Measurements from ENCODE around the gene CCR6.
"Not testable (repeated sequence)": the region's sequence is repeated elsewhere in the genome, so short reads cannot be mapped to it uniquely, and the experiment has no call there.

The CCR6 gene

GRCh38 chr6:167150941-167151549 is 28.1 kb downstream of the CCR6 start:
- DNase-seq (ENCODE audit: low spot score in 2 of 2) (peak in 1 of 2 donors; percentile 54), ATAC-seq (ENCODE audit: low read depth) (peak; percentile 75)
- Mint-ChIP-seq H3K4me1 (peaks cover 39% of the 10 kb centered on the region), H3K27me3 (no peaks in the 10 kb centered on the region), H3K9me3 (no peaks in the 10 kb centered on the region), H3K27ac (peak overlapping the region; percentile 92), H3K36me3 (no peaks in the 10 kb centered on the region), H3K4me3 (peak overlapping the region; percentile 66)

- ATAC-seq (ENCODE audit: low read depth), result peak; percentile 18
- H3K36me3 Mint-ChIP-seq, result no peaks in the 10 kb centered on the region
- H3K27ac Mint-ChIP-seq, result peak overlapping the region; percentile 92
- H3K4me3 Mint-ChIP-seq, result peak overlapping the region; percentile 66
- no peak for DNase-seq (ENCODE audit: low spot score in 2 of 2)
- peaks cover 36% of the 10 kb centered on the region for H3K4me1 Mint-ChIP-seq
- H3K9me3 Mint-ChIP-seq, result no peaks in the 10 kb centered on the region
- H3K27me3 Mint-ChIP-seq, result no peaks in the 10 kb centered on the region
These were observed 28.8 kb downstream of the CCR6 start for GRCh38 chr6:167151648-167152047.

- DNase-seq (ENCODE audit: low spot score in 2 of 2), result no peak
- Mint-ChIP-seq H3K36me3 (no peaks in the 10 kb centered on the region), H3K27ac (peak overlapping the region; percentile 92), H3K4me3 (peak overlapping the region; percentile 66), H3K9me3 (no peaks in the 10 kb centered on the region), H3K4me1 (peaks cover 37% of the 10 kb centered on the region), H3K27me3 (no peaks in the 10 kb centered on the region)
- peak; percentile 25 for ATAC-seq (ENCODE audit: low read depth)
These were observed 30.0 kb downstream of the CCR6 start for GRCh38 chr6:167152862-167153261.

- no peaks in the 10 kb centered on the region for H3K27me3 Mint-ChIP-seq
- DNase-seq (ENCODE audit: low spot score in 2 of 2), result peak in 1 of 2 donors; percentile 70
- H3K27ac Mint-ChIP-seq, result peak overlapping the region; percentile 92
- H3K36me3 Mint-ChIP-seq, result no peaks in the 10 kb centered on the region
- H3K4me1 Mint-ChIP-seq, result peaks cover 38% of the 10 kb centered on the region
- ATAC-seq (ENCODE audit: low read depth), result peak; percentile 51
- no peaks in the 10 kb centered on the region for H3K9me3 Mint-ChIP-seq
- peak overlapping the region; percentile 66 for H3K4me3 Mint-ChIP-seq
These were observed 30.6 kb downstream of the CCR6 start for GRCh38 chr6:167153521-167153959.

GRCh38 chr6:167154291-167154690 is 31.4 kb downstream of the CCR6 start:
- H3K9me3 Mint-ChIP-seq, result no peaks in the 10 kb centered on the region
- ATAC-seq (ENCODE audit: low read depth) (no peak), DNase-seq (ENCODE audit: low spot score in 2 of 2) (no peak)
- H3K4me3 Mint-ChIP-seq, result peak overlapping the region; percentile 66
- no peaks in the 10 kb centered on the region for H3K27me3 Mint-ChIP-seq
- peak overlapping the region; percentile 92 for H3K27ac Mint-ChIP-seq
- peaks cover 40% of the 10 kb centered on the region for H3K4me1 Mint-ChIP-seq
- H3K36me3 Mint-ChIP-seq, result no peaks in the 10 kb centered on the region

- no peak for ATAC-seq (ENCODE audit: low read depth)
- Mint-ChIP-seq H3K9me3 (no peaks in the 10 kb centered on the region), H3K27ac (peak overlapping the region; percentile 31), H3K27me3 (no peaks in the 10 kb centered on the region), H3K4me1 (peaks cover 40% of the 10 kb centered on the region), H3K36me3 (no peaks in the 10 kb centered on the region), H3K4me3 (no peak overlapping the region)
- no peak for DNase-seq (ENCODE audit: low spot score in 2 of 2)
These were observed 32.0 kb downstream of the CCR6 start for GRCh38 chr6:167154895-167155294.

- Mint-ChIP-seq H3K27ac (no peak overlapping the region), H3K36me3 (no peaks in the 10 kb centered on the region), H3K9me3 (no peaks in the 10 kb centered on the region), H3K4me3 (no peak overlapping the region), H3K4me1 (peaks cover 23% of the 10 kb centered on the region), H3K27me3 (no peaks in the 10 kb centered on the region)
- DNase-seq (ENCODE audit: low spot score in 2 of 2) (no peak), ATAC-seq (ENCODE audit: low read depth) (no peak)
These were observed 34.5 kb downstream of the CCR6 start for GRCh38 chr6:167157414-167157813.

GRCh38 chr6:167157863-167158262 is 35.0 kb downstream of the CCR6 start, which contains the start of gene GPR31:
GPR31 (minus strand) TSS chr6:167157980; CDS start chr6:167157831, 149 bp downstream.
- no peak within 1 kb of the TSS for H3K4me3 Mint-ChIP-seq
- H3K9me3 Mint-ChIP-seq, result no peaks in the 10 kb centered on the region
- DNase-seq (ENCODE audit: low spot score in 2 of 2), result no peak
- peak; percentile 27 for ATAC-seq (ENCODE audit: low read depth)
- no peaks in the 10 kb centered on the region for H3K36me3 Mint-ChIP-seq
- H3K27me3 Mint-ChIP-seq, result no peaks in the 10 kb centered on the region
- no peak within 1 kb of the TSS for H3K27ac Mint-ChIP-seq
- peaks cover 19% of the 10 kb centered on the region for H3K4me1 Mint-ChIP-seq

GRCh38 chr6:167161851-167162467 is 39.1 kb downstream of the CCR6 start:
- DNase-seq (ENCODE audit: low spot score in 2 of 2) (no peak), ATAC-seq (ENCODE audit: low read depth) (no peak)
- Mint-ChIP-seq H3K4me3 (no peak overlapping the region), H3K4me1 (peaks cover 6% of the 10 kb centered on the region), H3K9me3 (no peaks in the 10 kb centered on the region), H3K36me3 (no peaks in the 10 kb centered on the region), H3K27ac (no peak overlapping the region), H3K27me3 (no peaks in the 10 kb centered on the region)

- H3K27me3 Mint-ChIP-seq, result no peaks in the 10 kb centered on the region
- H3K9me3 Mint-ChIP-seq, result no peaks in the 10 kb centered on the region
- H3K27ac Mint-ChIP-seq, result no peak overlapping the region
- H3K4me3 Mint-ChIP-seq, result no peak overlapping the region
- ATAC-seq (ENCODE audit: low read depth) (no peak), DNase-seq (ENCODE audit: low spot score in 2 of 2) (no peak)
- H3K36me3 Mint-ChIP-seq, result no peaks in the 10 kb centered on the region
- peaks cover 6% of the 10 kb centered on the region for H3K4me1 Mint-ChIP-seq
These were observed 39.7 kb downstream of the CCR6 start for GRCh38 chr6:167162591-167162990.

GRCh38 chr6:167163476-167164011 is 40.6 kb downstream of the CCR6 start:
- Mint-ChIP-seq H3K9me3 (no peaks in the 10 kb centered on the region), H3K27me3 (no peaks in the 10 kb centered on the region), H3K27ac (no peak overlapping the region)

GRCh38 chr6:167164261-167164660 is 41.4 kb downstream of the CCR6 start:
- peaks cover 4% of the 10 kb centered on the region for H3K4me1 Mint-ChIP-seq
- no peak overlapping the region for H3K4me3 Mint-ChIP-seq
- ATAC-seq (ENCODE audit: low read depth), result no peak
- no peaks in the 10 kb centered on the region for H3K9me3 Mint-ChIP-seq
- no peaks in the 10 kb centered on the region for H3K27me3 Mint-ChIP-seq
- no peaks in the 10 kb centered on the region for H3K36me3 Mint-ChIP-seq
- H3K27ac Mint-ChIP-seq, result peak overlapping the region; percentile 39
- no peak for DNase-seq (ENCODE audit: low spot score in 2 of 2)

More at GRCh38 chr6:167163476-167164011, 40.6 kb downstream of the CCR6 start:
- Mint-ChIP-seq H3K4me3 (no peak overlapping the region), H3K4me1 (peaks cover 2% of the 10 kb centered on the region), H3K36me3 (no peaks in the 10 kb centered on the region)
- ATAC-seq (ENCODE audit: low read depth) (no peak), DNase-seq (ENCODE audit: low spot score in 2 of 2) (no peak)

- Mint-ChIP-seq H3K27me3 (peaks cover 5% of the 10 kb centered on the region), H3K9me3 (peaks cover 2% of the 10 kb centered on the region), H3K36me3 (peaks cover 4% of the 10 kb centered on the region), H3K4me3 (no peak overlapping the region), H3K4me1 (peaks cover 10% of the 10 kb centered on the region), H3K27ac (no peak overlapping the region)
- no peak for DNase-seq (ENCODE audit: low spot score in 2 of 2)
- ATAC-seq (ENCODE audit: low read depth), result no peak
These were observed 43.1 kb downstream of the CCR6 start for GRCh38 chr6:167165858-167166471.

- not testable (repeated sequence) for H3K27ac Mint-ChIP-seq; DNase-seq (ENCODE audit: low spot score in 2 of 2); H3K27me3 Mint-ChIP-seq; H3K4me1 Mint-ChIP-seq; ATAC-seq (ENCODE audit: low read depth); H3K9me3 Mint-ChIP-seq; H3K4me3 Mint-ChIP-seq; H3K36me3 Mint-ChIP-seq
These were observed 44.8 kb downstream of the CCR6 start for GRCh38 chr6:167167699-167168098.
